Astrocyte (in vitro differentiated cells and primary cell): ENCODE results near the gene CEP19.

ENCODE experiments used
- CTCF ChIP-seq: IDR thresholded peaks from 2 replicates; pipeline ENCODE4 v1.5.1; 2011; ENCODE audit warnings: low read depth, mild to moderate bottlenecking, inconsistent platforms, low read length, moderate library complexity; ENCODE audit not compliant: insufficient read depth
- EZH2 ChIP-seq: IDR thresholded peaks from 2 replicates; pipeline ENCODE4 v1.6.1; 2012; ENCODE audit warnings: mild to moderate bottlenecking, low read length, inconsistent platforms; ENCODE audit not compliant: insufficient read depth

- TF ChIP-seq CTCF, result no peak
- TF ChIP-seq EZH2, result no peak
Observed at GRCh38 chr3:196666001-196666867, 45.8 kb downstream of the CEP19 start.
